ENCODE results near the gene HEY2.

HEY2 gene

DNA sequence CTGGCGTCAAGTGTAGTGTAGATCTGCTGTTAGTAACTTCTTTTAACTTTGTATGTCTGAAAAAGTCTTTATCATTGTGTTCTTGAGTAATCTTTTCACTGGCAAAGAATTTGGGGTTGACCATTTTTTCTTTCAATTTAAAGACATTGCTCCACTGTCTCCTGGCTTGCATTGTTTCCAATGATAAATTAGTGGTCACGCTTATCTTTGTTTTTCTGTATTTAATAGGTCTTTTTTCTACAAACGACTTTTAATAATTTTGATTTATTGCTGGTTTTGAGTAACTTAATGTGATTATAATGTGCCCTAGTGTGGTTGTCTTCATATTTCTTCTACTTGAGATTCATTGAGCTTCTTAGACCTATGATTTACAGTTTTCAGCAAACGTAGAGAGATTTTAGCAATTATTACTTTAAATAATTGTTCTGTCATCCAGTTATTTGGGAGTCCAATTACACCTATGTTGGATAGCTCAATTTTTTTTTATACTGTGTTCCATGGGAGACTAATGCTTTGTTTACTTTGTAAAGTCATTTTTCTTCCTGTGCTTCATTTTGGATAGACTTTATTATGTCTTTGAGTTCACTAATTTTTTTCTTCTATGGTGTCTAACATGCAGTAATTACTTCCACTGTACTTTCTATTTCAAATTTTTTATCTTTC lies 38.3 kb upstream of the HEY2 start:
- ATAC-seq, result no peak
- no peak for TF ChIP-seq CSDC2 (CRISPR knock-in tag; IDR thresholded peaks at IDR 0.05)

DNA sequence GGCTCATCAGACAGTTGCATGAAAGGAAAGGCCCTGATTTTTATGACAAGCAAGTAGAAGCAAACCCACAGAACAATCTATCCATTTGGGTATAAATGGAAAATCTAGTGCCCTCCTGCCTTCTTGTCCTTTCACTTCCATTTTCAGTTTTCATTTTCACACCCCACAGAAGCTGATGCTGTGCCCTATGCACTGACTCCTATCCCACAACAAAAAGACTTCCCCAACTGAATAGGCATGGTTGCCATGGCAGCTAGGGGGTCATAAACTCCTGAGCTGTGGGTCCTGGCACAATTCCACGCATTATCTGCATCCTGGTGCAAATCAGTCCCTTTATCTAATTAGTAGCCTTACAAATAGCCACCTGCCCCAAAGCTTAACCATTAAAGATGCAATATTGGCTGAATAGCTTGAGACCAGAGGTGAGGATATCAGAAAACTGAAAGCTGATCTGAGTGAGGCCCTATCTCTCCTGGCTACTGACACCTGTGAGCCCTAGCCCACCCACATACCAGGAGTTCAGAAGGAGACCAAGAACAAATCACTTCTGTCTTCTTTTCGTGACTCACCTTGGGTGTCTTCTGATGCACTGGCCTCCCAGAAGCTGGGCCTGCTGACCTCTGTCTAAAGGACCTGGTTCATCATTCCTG lies 34.9 kb upstream of the HEY2 start:
- no peak for ATAC-seq
- TF ChIP-seq, protein P1, sequence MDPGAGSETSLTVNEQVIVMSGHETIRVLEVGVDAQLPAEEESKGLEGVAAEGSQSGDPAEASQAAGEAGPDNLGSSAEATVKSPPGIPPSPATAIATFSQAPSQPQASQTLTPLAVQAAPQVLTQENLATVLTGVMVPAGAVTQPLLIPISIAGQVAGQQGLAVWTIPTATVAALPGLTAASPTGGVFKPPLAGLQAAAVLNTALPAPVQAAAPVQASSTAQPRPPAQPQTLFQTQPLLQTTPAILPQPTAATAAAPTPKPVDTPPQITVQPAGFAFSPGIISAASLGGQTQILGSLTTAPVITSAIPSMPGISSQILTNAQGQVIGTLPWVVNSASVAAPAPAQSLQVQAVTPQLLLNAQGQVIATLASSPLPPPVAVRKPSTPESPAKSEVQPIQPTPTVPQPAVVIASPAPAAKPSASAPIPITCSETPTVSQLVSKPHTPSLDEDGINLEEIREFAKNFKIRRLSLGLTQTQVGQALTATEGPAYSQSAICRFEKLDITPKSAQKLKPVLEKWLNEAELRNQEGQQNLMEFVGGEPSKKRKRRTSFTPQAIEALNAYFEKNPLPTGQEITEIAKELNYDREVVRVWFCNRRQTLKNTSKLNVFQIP (CRISPR knock-in tag; IDR thresholded peaks at IDR 0.05; ENCODE audit: borderline replicate concordance, low read depth), result no peak
- TF ChIP-seq, protein P2, sequence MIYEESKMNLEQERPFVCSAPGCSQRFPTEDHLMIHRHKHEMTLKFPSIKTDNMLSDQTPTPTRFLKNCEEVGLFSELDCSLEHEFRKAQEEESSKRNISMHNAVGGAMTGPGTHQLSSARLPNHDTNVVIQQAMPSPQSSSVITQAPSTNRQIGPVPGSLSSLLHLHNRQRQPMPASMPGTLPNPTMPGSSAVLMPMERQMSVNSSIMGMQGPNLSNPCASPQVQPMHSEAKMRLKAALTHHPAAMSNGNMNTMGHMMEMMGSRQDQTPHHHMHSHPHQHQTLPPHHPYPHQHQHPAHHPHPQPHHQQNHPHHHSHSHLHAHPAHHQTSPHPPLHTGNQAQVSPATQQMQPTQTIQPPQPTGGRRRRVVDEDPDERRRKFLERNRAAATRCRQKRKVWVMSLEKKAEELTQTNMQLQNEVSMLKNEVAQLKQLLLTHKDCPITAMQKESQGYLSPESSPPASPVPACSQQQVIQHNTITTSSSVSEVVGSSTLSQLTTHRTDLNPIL (CRISPR knock-in tag; IDR thresholded peaks at IDR 0.05; ENCODE audit: low read depth), result no peak
- TF ChIP-seq SNAI2 (CRISPR knock-in tag; IDR thresholded peaks at IDR 0.05), result no peak
- no peak for TF ChIP-seq ZNF565 (CRISPR knock-in tag; conservative IDR thresholded peaks at IDR 0.05; ENCODE audit: low read depth)
- TF ChIP-seq CSDC2 (CRISPR knock-in tag; IDR thresholded peaks at IDR 0.05), result no peak
- TF ChIP-seq ARNTL (CRISPR knock-in tag; IDR thresholded peaks at IDR 0.05; ENCODE audit: borderline replicate concordance, low read depth), result no peak
- TF ChIP-seq ZFP30 (CRISPR knock-in tag; IDR thresholded peaks at IDR 0.05), result no peak
- TF ChIP-seq OSR1 (CRISPR knock-in tag; IDR thresholded peaks at IDR 0.05), result no peak
- TF ChIP-seq ZC3H10 (CRISPR knock-in tag; IDR thresholded peaks at IDR 0.05), result no peak
- no peak for TF ChIP-seq PPARA (CRISPR knock-in tag; IDR thresholded peaks at IDR 0.05; ENCODE audit: borderline replicate concordance)
- TF ChIP-seq TOX (CRISPR knock-in tag; IDR thresholded peaks at IDR 0.05; ENCODE audit: borderline replicate concordance), result no peak
- TF ChIP-seq, protein P3, sequence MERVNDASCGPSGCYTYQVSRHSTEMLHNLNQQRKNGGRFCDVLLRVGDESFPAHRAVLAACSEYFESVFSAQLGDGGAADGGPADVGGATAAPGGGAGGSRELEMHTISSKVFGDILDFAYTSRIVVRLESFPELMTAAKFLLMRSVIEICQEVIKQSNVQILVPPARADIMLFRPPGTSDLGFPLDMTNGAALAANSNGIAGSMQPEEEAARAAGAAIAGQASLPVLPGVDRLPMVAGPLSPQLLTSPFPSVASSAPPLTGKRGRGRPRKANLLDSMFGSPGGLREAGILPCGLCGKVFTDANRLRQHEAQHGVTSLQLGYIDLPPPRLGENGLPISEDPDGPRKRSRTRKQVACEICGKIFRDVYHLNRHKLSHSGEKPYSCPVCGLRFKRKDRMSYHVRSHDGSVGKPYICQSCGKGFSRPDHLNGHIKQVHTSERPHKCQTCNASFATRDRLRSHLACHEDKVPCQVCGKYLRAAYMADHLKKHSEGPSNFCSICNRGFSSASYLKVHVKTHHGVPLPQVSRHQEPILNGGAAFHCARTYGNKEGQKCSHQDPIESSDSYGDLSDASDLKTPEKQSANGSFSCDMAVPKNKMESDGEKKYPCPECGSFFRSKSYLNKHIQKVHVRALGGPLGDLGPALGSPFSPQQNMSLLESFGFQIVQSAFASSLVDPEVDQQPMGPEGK (CRISPR knock-in tag; IDR thresholded peaks at IDR 0.05; ENCODE audit: borderline replicate concordance), result no peak
- no peak for TF ChIP-seq ISL1 (CRISPR knock-in tag; IDR thresholded peaks at IDR 0.05)

DNA sequence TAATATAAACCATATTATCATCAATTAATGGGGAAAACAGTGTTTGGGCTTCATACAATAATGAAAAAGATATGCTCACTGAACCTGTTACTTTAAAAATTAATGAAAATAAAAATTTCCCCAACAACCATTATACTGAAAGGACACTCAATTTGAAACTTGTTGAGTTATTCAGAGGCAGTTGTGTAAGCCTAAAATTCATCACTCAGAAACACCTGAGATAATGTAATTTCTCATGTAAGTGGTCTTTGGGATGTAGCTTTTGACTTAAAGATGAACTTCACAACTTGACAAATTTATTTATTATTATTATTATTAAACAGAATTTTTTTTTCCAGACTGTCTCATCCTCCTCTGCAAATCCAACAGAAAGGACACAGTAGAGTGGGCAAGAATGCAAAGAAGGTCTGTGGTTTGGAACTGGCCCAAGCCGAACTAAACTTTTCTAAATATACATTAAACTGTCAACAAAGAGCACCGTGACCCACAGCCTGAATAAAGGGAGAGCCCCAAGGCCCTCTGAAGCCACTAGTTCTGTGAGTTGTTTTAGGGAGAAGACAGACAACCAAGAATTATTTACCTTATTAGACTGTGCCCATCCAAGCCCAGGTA lies 32.2 kb upstream of the HEY2 start:
- TF ChIP-seq ZFP30 (CRISPR knock-in tag; IDR thresholded peaks at IDR 0.05), result no peak
- TF ChIP-seq ZFP3 (CRISPR knock-in tag; IDR thresholded peaks at IDR 0.05), result no peak
- no peak for ATAC-seq

DNA sequence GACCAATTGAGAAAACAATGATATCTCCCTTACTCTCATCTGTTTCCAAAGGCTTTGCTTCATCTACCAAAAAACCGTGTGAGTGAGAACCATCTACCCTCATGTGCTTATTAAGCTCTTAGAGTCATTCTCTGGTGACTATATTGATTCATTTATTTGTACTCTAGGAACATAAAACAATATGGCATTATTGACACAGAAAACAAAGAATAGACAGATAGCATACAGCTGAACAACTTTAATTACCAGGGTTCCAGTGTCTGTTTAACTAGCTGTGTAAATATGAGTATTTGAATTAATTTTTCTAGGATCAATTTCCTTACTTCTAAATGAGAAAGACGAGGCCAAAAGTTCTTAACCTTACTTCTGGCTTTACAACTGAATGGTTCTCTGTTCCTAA lies 31.3 kb upstream of the HEY2 start:
- ATAC-seq, result no peak
- TF ChIP-seq ZFP3 (CRISPR knock-in tag; IDR thresholded peaks at IDR 0.05) (no peak), TCF4 (CRISPR knock-in tag; IDR thresholded peaks at IDR 0.05; ENCODE audit: borderline replicate concordance) (no peak), ESRRG (CRISPR knock-in tag; IDR thresholded peaks at IDR 0.05) (no peak), ARNTL (CRISPR knock-in tag; IDR thresholded peaks at IDR 0.05; ENCODE audit: borderline replicate concordance, low read depth) (no peak), GLIS3 (CRISPR knock-in tag; IDR thresholded peaks at IDR 0.05) (no peak), BACH2 (CRISPR knock-in tag; IDR thresholded peaks at IDR 0.05; ENCODE audit: borderline replicate concordance) (no peak), OSR1 (CRISPR knock-in tag; IDR thresholded peaks at IDR 0.05) (no peak), ZFP30 (CRISPR knock-in tag; IDR thresholded peaks at IDR 0.05) (no peak), CSDC2 (CRISPR knock-in tag; IDR thresholded peaks at IDR 0.05) (no peak), ZNF565 (CRISPR knock-in tag; conservative IDR thresholded peaks at IDR 0.05; ENCODE audit: low read depth) (no peak), RARB (CRISPR knock-in tag; IDR thresholded peaks at IDR 0.05) (no peak), ISL1 (CRISPR knock-in tag; IDR thresholded peaks at IDR 0.05) (no peak)
- TF ChIP-seq, protein P4, sequence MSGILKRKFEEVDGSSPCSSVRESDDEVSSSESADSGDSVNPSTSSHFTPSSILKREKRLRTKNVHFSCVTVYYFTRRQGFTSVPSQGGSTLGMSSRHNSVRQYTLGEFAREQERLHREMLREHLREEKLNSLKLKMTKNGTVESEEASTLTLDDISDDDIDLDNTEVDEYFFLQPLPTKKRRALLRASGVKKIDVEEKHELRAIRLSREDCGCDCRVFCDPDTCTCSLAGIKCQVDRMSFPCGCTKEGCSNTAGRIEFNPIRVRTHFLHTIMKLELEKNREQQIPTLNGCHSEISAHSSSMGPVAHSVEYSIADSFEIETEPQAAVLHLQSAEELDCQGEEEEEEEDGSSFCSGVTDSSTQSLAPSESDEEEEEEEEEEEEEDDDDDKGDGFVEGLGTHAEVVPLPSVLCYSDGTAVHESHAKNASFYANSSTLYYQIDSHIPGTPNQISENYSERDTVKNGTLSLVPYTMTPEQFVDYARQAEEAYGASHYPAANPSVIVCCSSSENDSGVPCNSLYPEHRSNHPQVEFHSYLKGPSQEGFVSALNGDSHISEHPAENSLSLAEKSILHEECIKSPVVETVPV (CRISPR knock-in tag; IDR thresholded peaks at IDR 0.05), result no peak
- TF ChIP-seq, protein P3 (CRISPR knock-in tag; IDR thresholded peaks at IDR 0.05; ENCODE audit: borderline replicate concordance), result no peak
